Measurements from ENCODE around the gene ZNF683.
"Not testable (repeated sequence)": the region's sequence is repeated elsewhere in the genome, so short reads cannot be mapped to it uniquely, and the experiment has no call there.

The ZNF683 gene

DNA sequence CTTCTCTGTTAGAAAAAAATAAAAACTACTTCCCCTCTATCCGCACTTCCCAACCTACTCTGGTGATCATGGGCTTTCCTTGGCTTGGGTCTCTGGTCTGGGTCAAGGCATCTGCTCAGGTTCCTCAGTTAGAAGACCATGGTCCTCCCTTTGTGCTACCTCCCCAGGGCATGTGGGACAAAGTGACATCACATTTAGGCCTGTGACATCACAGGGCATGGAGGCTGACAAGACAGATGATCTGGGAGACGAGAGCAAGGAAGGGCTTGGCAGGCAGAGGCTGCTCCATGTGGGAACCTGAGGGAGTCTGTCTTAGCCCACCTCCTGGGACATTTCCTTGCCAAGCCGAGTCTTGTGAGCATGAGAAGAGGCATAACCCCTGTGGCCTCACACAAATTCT lies at the start of gene ZNF683:
Gene ZNF683, minus strand, starts transcription at position 140 of the 400 bp plus-strand sequence. CDS start 4,179 bp downstream, outside the sequence.
- DNase-seq: not testable (repeated sequence)

DNA sequence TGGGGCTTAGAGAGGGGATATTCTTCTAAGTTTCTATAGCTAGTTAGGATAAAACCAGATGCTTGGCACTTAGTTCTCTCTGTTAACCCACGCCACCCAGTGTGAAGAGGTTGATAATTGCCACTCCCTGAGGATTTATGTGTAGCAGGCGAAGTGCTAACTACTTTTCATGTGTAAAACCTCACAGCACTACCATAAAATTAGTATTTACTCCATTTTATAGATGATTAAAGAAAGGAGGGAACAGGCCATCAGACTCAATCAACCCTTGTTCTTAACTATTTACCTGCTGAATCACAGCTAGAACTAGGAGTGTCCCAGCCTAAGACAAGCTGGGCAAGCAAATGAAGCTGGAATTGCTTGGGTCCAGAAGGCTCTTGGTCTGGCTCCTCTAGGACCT lies 46.9 kb upstream of the ZNF683 start:
- no peak for DNase-seq

DNA sequence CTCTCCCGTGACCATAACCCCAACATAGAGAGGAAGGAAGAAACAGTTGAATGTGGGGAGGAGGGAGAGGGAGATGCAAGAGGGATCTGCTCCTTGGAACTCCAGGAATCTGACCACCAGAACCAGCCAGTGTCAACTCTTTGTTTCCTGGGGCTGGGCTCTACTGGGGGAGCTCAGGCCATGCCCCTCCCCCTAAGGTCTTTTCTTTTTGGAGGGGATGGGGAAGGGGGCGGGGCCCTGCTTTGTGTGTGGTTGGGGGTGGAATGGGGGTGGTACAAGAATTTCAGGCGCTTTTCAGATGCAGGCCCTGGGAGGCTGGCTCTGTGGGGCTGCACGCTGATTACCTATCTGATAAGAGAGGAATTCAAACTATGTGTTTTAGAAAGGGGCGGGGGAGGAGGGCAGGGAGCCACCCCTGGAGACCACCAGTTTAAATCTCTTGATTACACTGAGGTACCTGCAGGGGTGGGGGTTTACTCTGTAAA lies 46.4 kb upstream of the ZNF683 start:
- DNase-seq: no peak

- peak; percentile 64 for DNase-seq
Measured at GRCh38 chr1:26417111-26417759, 44.7 kb upstream of the ZNF683 start.

GRCh38 chr1:26413031-26413430 lies 40.5 kb upstream of the ZNF683 start:
- DNase-seq: no peak

GRCh38 chr1:26412180-26412840 lies 39.8 kb upstream of the ZNF683 start:
- DNase-seq: no peak

DNA sequence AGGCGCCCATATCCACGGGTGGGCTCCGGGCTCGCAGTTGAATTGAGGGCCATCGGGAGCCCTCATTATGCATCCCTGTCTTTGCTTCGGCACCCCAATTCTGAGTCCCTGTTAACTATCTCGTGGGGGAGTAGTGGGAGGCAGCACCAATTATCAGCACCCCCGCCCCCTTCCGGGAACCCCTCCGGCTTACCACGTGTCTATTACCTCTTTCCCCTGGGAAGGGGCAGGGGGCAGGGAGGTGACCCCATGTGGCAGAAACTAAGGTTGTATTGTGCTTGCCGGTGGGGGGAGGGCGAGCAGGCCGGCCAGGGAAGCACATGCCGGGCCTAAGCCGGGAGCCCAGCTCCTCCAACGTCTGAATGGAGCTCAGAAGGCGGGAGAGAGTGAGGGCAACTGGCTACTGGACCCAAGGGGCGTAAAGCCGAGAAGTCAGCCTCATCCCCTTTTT lies 39.1 kb upstream of the ZNF683 start:
- no peak for DNase-seq

GRCh38 chr1:26410706-26411623 lies 38.4 kb upstream of the ZNF683 start, which contains the start of gene LIN28A:
Gene LIN28A, plus strand, starts transcription at chr1:26410817. Its CDS starts 75 bp downstream, at chr1:26410892.
- DNase-seq: no peak

DNA sequence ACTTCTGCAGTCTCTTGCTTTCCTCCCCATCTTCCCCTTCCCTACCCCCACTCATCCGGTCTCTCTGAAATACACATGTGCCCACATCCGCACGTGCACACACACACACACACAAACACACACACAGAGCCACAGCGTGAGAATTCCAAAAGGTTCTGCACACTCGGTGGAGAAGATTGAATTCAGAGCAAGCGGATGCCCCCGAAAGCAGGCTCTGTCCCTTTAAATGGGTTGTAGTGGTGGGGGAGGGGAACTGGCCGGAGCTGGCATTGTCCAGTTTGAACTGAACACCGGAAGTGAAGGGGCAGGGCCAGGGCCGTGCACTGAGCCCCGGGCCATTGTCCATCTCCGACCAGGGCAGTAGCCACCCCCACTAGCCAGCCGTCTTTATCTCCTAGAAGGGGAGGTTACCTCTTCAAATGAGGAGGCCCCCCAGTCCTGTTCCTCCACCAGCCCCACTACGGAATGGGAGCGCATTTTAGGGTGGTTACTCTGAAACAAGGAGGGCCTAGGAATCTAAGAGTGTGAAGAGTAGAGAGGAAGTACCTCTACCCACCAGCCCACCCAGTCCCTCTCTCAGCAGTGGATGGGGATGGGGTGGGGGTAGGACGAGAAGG lies 36.7 kb upstream of the ZNF683 start:
- DNase-seq: no peak

- DNase-seq: peak; percentile 85
Measured at GRCh38 chr1:26408604-26409003, 36.1 kb upstream of the ZNF683 start.

DNA sequence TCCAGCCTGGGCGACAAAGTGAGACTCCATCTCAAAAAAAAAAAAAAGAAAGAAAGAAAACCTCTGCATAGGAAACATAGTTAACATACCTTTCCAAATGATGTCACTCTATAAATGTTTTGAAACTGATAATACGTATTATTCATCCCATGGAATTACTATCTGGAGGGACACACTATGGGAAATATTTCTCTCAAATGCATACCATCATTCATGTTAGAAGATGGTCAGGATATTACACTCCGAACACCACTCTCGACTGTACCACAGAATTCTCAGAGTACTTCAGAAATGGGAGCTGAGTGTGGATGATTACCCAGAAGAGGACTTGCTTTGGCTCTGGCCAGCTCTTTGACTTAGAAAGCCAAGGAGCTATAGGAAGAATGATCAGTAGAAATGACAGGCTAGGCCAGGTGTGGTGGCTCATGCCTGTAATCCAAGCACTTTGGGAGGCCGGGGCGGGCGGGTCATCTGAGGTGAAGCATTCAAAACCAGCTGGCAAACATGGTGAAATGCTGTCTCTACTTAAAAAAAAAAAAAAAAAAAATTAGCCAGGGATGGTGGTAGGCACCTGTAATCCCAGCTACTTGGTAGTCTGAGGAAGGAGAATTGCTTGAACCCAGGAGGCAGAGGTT lies 32.8 kb upstream of the ZNF683 start:
- no peak for DNase-seq

- DNase-seq: no peak
Measured at GRCh38 chr1:26404641-26405040, 32.1 kb upstream of the ZNF683 start.

DNA sequence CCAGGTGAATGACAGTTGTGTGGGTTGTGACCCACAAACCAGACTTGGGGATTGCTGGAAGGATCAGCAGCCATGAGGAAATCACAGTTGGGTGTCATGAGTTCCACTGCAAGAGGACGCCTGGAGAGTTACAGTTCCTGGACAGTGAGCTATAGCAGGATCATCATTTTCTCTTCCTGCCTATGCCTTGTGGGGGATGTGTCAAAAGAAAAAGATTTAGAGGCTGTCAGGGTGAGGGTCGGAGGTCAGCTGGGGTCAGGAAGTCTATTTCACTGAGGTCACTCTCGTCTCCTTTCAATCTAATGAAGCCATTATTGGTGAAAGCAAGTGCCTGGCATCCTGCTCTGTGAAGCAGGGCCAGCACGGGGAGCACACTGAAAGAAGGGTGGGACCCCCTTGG lies 31.1 kb upstream of the ZNF683 start:
- DNase-seq: no peak

DNA sequence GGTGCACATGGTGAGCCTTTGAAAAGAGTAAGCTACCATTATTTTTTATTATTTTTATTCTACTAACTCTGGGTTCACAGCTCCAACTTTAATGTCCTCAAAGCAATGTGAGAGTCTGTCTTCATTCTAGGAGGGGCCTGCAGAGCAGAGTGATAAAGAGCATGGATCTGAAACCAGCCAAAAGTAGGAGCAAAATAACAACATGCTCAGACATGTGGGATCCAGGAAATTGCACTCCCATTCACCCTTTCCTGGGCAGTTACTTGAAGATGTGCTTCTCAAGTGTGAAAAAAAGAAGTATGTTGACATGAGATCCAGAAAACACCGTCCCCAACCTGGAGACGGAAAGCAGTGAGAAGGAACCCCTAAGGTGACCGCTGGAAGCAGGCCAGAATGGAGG lies 29.3 kb upstream of the ZNF683 start:
- DNase-seq: no peak

GRCh38 chr1:26399034-26399433 lies 26.5 kb upstream of the ZNF683 start:
- DNase-seq: no peak

DNA sequence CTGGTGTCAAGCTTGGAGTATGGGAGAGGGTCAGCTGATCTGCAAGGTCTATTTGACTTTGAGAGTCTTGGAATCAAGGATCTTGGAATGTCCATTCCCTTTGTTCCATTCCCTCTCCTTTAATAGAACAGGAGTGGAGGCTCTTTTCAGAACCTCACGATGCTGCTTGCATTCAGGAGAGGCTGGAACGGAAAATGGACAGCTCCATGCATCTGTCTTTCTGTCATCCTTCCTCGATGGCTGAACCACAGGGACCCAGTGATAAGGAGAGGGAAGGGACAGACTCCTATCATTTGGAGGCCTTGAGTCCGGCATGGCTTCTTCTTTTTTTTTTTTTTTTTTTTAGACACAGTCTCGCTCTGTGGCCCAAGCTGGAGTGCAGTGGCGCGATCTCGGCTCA lies 23.2 kb upstream of the ZNF683 start:
- no peak for DNase-seq

- DNase-seq: no peak
Measured at GRCh38 chr1:26391450-26391849, 18.9 kb upstream of the ZNF683 start.

DNA sequence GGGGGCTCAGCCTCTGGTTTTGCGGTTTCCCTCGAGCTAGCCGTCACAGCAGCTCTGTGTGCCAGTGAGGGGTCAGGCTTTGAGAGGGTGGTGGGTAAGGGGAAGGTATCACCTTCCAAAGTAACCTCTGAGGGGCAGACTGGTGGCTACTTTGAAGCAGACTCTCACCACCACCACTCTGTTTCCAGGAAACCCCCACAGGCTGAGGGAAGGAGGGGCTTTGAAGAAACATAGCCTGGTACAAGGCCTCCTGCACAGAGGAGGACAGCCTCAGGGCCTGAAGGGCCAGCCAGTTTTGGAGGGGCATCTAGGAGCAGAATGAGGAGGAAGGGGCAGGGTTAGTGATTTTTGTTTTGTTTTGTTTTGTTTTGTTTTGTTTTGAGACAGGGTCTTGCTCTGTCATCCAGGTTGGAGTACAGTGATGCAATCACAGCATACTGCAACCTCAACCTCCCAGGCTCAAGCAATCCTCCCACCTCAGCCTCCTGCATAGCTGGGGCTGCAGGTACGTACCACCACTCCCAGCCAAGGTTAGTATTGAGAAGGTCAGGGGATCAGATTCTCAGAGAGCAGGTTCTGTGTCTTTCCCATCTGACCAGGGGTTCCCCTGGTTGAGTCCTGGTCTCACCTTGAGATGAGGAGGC lies 17.2 kb upstream of the ZNF683 start:
- no peak for DNase-seq

DNA sequence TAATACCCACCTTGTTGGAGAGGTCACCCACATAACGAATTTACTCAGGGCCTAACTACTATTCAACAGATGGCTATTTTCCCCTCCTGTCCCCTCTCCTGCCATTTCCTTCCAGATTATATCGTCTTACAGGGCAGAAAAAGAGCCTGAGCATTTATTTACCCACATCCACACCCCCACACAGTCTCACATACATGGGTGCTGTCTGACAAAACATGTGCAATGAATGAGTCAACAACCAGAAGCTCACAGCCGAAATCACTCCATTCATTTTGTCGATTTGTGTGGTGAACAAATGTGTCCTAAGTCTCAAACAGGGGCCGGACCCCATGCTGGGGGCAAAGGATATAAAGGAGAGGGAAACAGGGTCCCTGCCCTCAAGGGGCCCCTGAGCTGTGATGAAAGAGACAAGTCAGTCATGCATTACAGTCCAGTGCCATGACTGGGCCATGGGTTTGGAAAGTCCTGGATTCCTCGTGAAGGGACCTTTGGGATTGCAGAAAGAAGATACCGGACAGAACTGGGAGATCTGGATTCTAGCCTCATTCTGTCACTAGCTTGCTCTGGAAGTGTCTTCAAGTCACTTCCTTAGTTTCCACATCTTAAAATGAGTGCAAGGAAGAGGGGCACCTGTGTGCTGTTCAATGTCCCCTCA lies 16.4 kb upstream of the ZNF683 start:
- no peak for DNase-seq

DNA sequence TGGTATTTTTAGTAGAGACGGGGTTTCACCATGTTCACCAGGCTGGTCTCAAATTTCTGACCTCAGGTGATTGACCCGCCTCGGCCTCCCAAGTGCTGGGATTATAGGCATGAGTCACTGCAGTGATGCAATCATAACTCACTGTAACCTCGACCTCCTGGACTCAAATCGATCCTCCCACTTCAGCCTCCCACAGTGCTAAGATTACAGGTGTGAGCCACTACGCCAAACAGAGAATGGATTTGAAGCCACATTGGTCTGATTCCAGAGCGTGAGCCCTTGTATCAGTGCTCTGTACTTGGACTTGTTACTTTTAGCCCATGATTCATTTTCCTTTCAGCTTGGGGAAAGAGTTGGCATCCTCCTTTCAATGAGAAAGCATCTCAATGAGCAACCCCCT lies 14.9 kb upstream of the ZNF683 start:
- DNase-seq: no peak

- not testable (repeated sequence) for DNase-seq
Measured at GRCh38 chr1:26385063-26385462, 12.5 kb upstream of the ZNF683 start.
